HG02840 (cell line): ENCODE measurements around the gene MALL.
"Not testable (repeated sequence)": the region's sequence is repeated elsewhere in the genome, so short reads cannot be mapped to it uniquely, and the experiment has no call there.

Experiments
- ATAC-seq: cut with Tn5 transposase; IDR thresholded peaks from one replicate; pipeline ENCODE4 v1.9.1; 2021; ENCODE audit warnings: mild to moderate bottlenecking, moderate library complexity, moderate number of reproducible peaks; ENCODE audit not compliant: unreplicated experiment, low FRiP score

MALL gene

GRCh38 chr2:110054521-110055407 is 60.9 kb downstream of the MALL start:
- not testable (repeated sequence) for ATAC-seq

GRCh38 chr2:110053688-110054087 is 61.9 kb downstream of the MALL start:
- not testable (repeated sequence) for ATAC-seq

- ATAC-seq, result not testable (repeated sequence)
Observed at GRCh38 chr2:110052166-110052565, 63.5 kb downstream of the MALL start.

- not testable (repeated sequence) for ATAC-seq
Observed at GRCh38 chr2:110050222-110050621, 65.4 kb downstream of the MALL start.

- not testable (repeated sequence) for ATAC-seq
Observed at GRCh38 chr2:110049769-110050168, 65.9 kb downstream of the MALL start.

GRCh38 chr2:110048255-110049197 is 67.1 kb downstream of the MALL start:
- not testable (repeated sequence) for ATAC-seq

- ATAC-seq, result not testable (repeated sequence)
Observed at GRCh38 chr2:110047225-110047624, 68.4 kb downstream of the MALL start.

- not testable (repeated sequence) for ATAC-seq
Observed at GRCh38 chr2:110041941-110042660, 73.5 kb downstream of the MALL start.

GRCh38 chr2:110037336-110037735 is 78.3 kb downstream of the MALL start:
- not testable (repeated sequence) for ATAC-seq

- ATAC-seq, result not testable (repeated sequence)
Observed at GRCh38 chr2:110035384-110035783, 80.2 kb downstream of the MALL start.

GRCh38 chr2:110034935-110035334 is 80.7 kb downstream of the MALL start:
- ATAC-seq, result not testable (repeated sequence)
